ENCODE measurements around the gene C18orf54. TPM values are rescaled to one million over a fixed set of nuclear protein-coding genes. Genes with fewer than 3 reads are reported as not detected.

Gene C18orf54
- total and polyA plus RNA-seq, 9 of the 15 experiments (the other 6 are each of a cell fraction or from before 2014, with no cell fraction given), result 3.0 to 8.7 (median 4.3) TPM

- FAIRE-seq (no peak), DNase-seq (ENCODE audit: extremely low read depth in 1 of 4, low spot score in 3 of 4) (no peak), ATAC-seq (no peak)
- in situ Hi-C loops (cut with MboI), result no loop called here
- Histone ChIP-seq H3K27ac (ENCODE audit: extremely low read depth, low read depth, low read length) (no peak overlapping the region), H2AFZ (ENCODE audit: low read depth, low read length) (no peak overlapping the region), H3K79me2 (ENCODE audit: control insufficient read depth, insufficient read depth, low read length) (no peaks in the 10 kb centered on the region), H3K27me3 (ENCODE audit: control insufficient read depth in 2 of 2, insufficient read depth in 2 of 2, low read length in 2 of 2) (no peaks in the 10 kb centered on the region), H3K4me1 (replicated peaks in 1 of 2; ENCODE audit: control insufficient read depth in 2 of 2, insufficient read depth in 2 of 2, low read length in 2 of 2) (no peaks in the 10 kb centered on the region), H3K36me3 (ENCODE audit: control insufficient read depth, insufficient read depth, low read length) (no peaks in the 10 kb centered on the region), H3K4me2 (ENCODE audit: insufficient read depth, low read length) (no peak overlapping the region), H3K9me3 (replicated peaks; ENCODE audit: control insufficient read depth, insufficient read depth, low read depth, low read length) (no peaks in the 10 kb centered on the region), H3K9ac (ENCODE audit: insufficient read depth in 1 of 2, low read depth in 2 of 2, low read length in 2 of 2) (no peak overlapping the region), H3K4me3 (no peak overlapping the region), H4K20me1 (replicated peaks; ENCODE audit: control insufficient read depth, insufficient read depth, low read length) (no peaks in the 10 kb centered on the region), H3K9me1 (ENCODE audit: control insufficient read depth, insufficient read depth, low read length) (no peaks in the 10 kb centered on the region)
- intact Hi-C loops (cut with micrococcal nuclease), result no loop called here
- BruUV-seq (replicated peaks), result no TSS peak
- CTCF ChIA-PET (ENCODE audit: low intra/inter-chr PET ratio), result no interaction called here
- POLR2A ChIA-PET, result interaction anchor here (0.6 to 1.3 kb wide), 2 partner anchors 20 to 1677 kb away, joined by 3 read pairs; no protein-coding TSS in a partner anchor
- TF ChIP-seq ARID2 (IDR thresholded peaks at IDR 0.05) (no peak), ZBTB1 (CRISPR knock-in tag; IDR thresholded peaks at IDR 0.05; ENCODE audit: borderline replicate concordance, low read depth) (no peak), ETS1 (conservative IDR thresholded peaks at IDR 0.05; ENCODE audit: control insufficient read depth, low read depth, low read length) (no peak), ASH1L (IDR thresholded peaks at IDR 0.05; ENCODE audit: borderline replicate concordance, low read depth, partially characterized antibody) (no peak), ELK1 (CRISPR knock-in tag; IDR thresholded peaks at IDR 0.05) (no peak), ETV5 (CRISPR knock-in tag; IDR thresholded peaks at IDR 0.05; ENCODE audit: low read depth) (no peak), MTA1 (IDR thresholded peaks at IDR 0.05; ENCODE audit: borderline replicate concordance) (no peak), LARP7 (IDR thresholded peaks at IDR 0.05) (no peak), CTCF (IDR thresholded peaks at IDR 0.05 in 2 of 3, conservative IDR thresholded peaks at IDR 0.05 in 1 of 3; ENCODE audit: insufficient read depth in 2 of 3, low read depth in 1 of 3, low read length in 3 of 3) (no peak), ZNF277 (CRISPR knock-in tag; IDR thresholded peaks at IDR 0.05; ENCODE audit: borderline replicate concordance) (no peak), CXXC5 (CRISPR knock-in tag; IDR thresholded peaks at IDR 0.05) (no peak), CBFA2T3 (IDR thresholded peaks at IDR 0.05) (no peak), RBM22 (IDR thresholded peaks at IDR 0.05; ENCODE audit: low read depth, low read length, poor library complexity, severe bottlenecking) (no peak)
These were observed 27.9 kb upstream of the C18orf54 start for GRCh38 chr18:54329787-54330186.

Data from K562 (cell line).